ENCODE results near the gene RUBCNL. TPM values are rescaled to one million over a fixed set of nuclear protein-coding genes. Genes with fewer than 3 reads are reported as not detected.

The RUBCNL gene
- polyA plus RNA-seq, 1 donor (not counting 4 experiments of a cell fraction or from before 2014, with no cell fraction given), result 0.12 TPM

GRCh38 chr13:46310066-46310465, 77.0 kb downstream of the RUBCNL start:
- no peaks in the 10 kb centered on the region for H3K9me3 ChIP-seq (ENCODE audit: control insufficient read depth, low read depth, low read length)
- TF ChIP-seq EZH2 (IDR thresholded peaks at IDR 0.05; ENCODE audit: low read length) (no peak), CTCF (optimal IDR thresholded peaks at IDR 0.05 in 1 of 3, IDR thresholded peaks at IDR 0.05 in 1 of 3, conservative IDR thresholded peaks at IDR 0.05 in 1 of 3; ENCODE audit: extremely low read depth in 1 of 3, insufficient read depth in 2 of 3, low read length in 3 of 3) (no peak)
- FAIRE-seq, result no peak

GRCh38 chr13:46307554-46307953, 79.5 kb downstream of the RUBCNL start:
- Histone ChIP-seq H3K27me3 (ENCODE audit: control insufficient read depth, extremely low read depth, insufficient read depth, low read length) (no peaks in the 10 kb centered on the region), H3K27ac (ENCODE audit: control insufficient read depth, insufficient read depth, low read length) (no peak overlapping the region), H3K79me2 (ENCODE audit: control insufficient read depth, insufficient read depth, low read length) (no peaks in the 10 kb centered on the region), H3K36me3 (ENCODE audit: control insufficient read depth in 2 of 2, extremely low read depth in 1 of 2, insufficient read depth in 2 of 2, low read length in 2 of 2) (no peaks in the 10 kb centered on the region), H3K9ac (ENCODE audit: control insufficient read depth, extremely low read depth, insufficient read depth, low read length) (no peak overlapping the region), H2AFZ (ENCODE audit: control insufficient read depth, low read length) (no peak overlapping the region), H4K20me1 (ENCODE audit: control insufficient read depth, extremely low read depth, insufficient read depth, low read length) (no peaks in the 10 kb centered on the region), H3K4me1 (ENCODE audit: control insufficient read depth, extremely low read depth, insufficient read depth, low read length) (no peaks in the 10 kb centered on the region), H3K9me1 (ENCODE audit: control insufficient read depth, extremely low read depth, insufficient read depth, low read length) (no peaks in the 10 kb centered on the region), H3K4me2 (ENCODE audit: control insufficient read depth, extremely low read depth, insufficient read depth, low read depth, low read length) (no peak overlapping the region), H3K4me3 (ENCODE audit: control insufficient read depth in 2 of 3, extremely low read depth in 1 of 3, insufficient read depth in 2 of 3, low read depth in 1 of 3, low read length in 3 of 3) (no peak overlapping the region), H3K9me3 (ENCODE audit: control insufficient read depth, low read depth, low read length) (no peaks in the 10 kb centered on the region)
- TF ChIP-seq CTCF (optimal IDR thresholded peaks at IDR 0.05 in 1 of 3, IDR thresholded peaks at IDR 0.05 in 1 of 3, conservative IDR thresholded peaks at IDR 0.05 in 1 of 3; ENCODE audit: extremely low read depth in 1 of 3, insufficient read depth in 2 of 3, low read length in 3 of 3) (peak in 1 of 3 experiments; percentile 5), EZH2 (IDR thresholded peaks at IDR 0.05; ENCODE audit: low read length) (no peak)
- DNase-seq (ENCODE audit: low read depth, low spot score) (no peak), FAIRE-seq (no peak)
- dilution Hi-C loops (cut with MboI; ENCODE audit: extremely low pct_ligation_motif_present, low sequenced_read_pairs), result no loop called here

More at GRCh38 chr13:46310066-46310465, 77.0 kb downstream of the RUBCNL start:
- Histone ChIP-seq H3K9ac (ENCODE audit: control insufficient read depth, extremely low read depth, insufficient read depth, low read length) (no peak overlapping the region), H3K4me2 (ENCODE audit: control insufficient read depth, extremely low read depth, insufficient read depth, low read depth, low read length) (no peak overlapping the region), H3K4me1 (ENCODE audit: control insufficient read depth, extremely low read depth, insufficient read depth, low read length) (no peaks in the 10 kb centered on the region), H3K27me3 (ENCODE audit: control insufficient read depth, extremely low read depth, insufficient read depth, low read length) (no peaks in the 10 kb centered on the region), H2AFZ (ENCODE audit: control insufficient read depth, low read length) (no peak overlapping the region), H3K36me3 (ENCODE audit: control insufficient read depth in 2 of 2, extremely low read depth in 1 of 2, insufficient read depth in 2 of 2, low read length in 2 of 2) (no peaks in the 10 kb centered on the region), H4K20me1 (ENCODE audit: control insufficient read depth, extremely low read depth, insufficient read depth, low read length) (no peaks in the 10 kb centered on the region), H3K79me2 (ENCODE audit: control insufficient read depth, insufficient read depth, low read length) (no peaks in the 10 kb centered on the region), H3K27ac (ENCODE audit: control insufficient read depth, insufficient read depth, low read length) (no peak overlapping the region), H3K4me3 (ENCODE audit: control insufficient read depth in 2 of 3, extremely low read depth in 1 of 3, insufficient read depth in 2 of 3, low read depth in 1 of 3, low read length in 3 of 3) (no peak overlapping the region), H3K9me1 (ENCODE audit: control insufficient read depth, extremely low read depth, insufficient read depth, low read length) (no peaks in the 10 kb centered on the region)
- dilution Hi-C loops (cut with MboI; ENCODE audit: extremely low pct_ligation_motif_present, low sequenced_read_pairs), result no loop called here
- DNase-seq (ENCODE audit: low read depth, low spot score), result no peak

All from keratinocyte (primary cell).